Duodenal mucosa (tissue), 2 donors: Measurements from ENCODE around the gene MYO3B.
A peak's percentile ranks its signal among the peaks of the same experiment; 100 is the strongest.

Source experiments
- H3K27ac ChIP-seq: one replicate; pipeline ENCODE4 v1.7.0; 2013; ENCODE audit warnings: low read depth, low read length
- H3K27me3 ChIP-seq, 2 donors: one replicate each; pipeline ENCODE4 v1.7.0; 2013; ENCODE audit warnings: low read length in 2 of 2, control low read depth in 1 of 2; ENCODE audit not compliant: insufficient read depth in 2 of 2, control insufficient read depth in 1 of 2
- H3K36me3 ChIP-seq, 2 donors: one replicate each; pipeline ENCODE4 v1.7.0; 2013; ENCODE audit warnings: low read length in 2 of 2, control low read depth in 1 of 2; ENCODE audit not compliant: insufficient read depth in 2 of 2, control insufficient read depth in 1 of 2
- H3K4me1 ChIP-seq, 2 donors: one replicate each; pipeline ENCODE4 v1.7.0; 2013; ENCODE audit warnings: low read length in 2 of 2, control low read depth in 1 of 2; ENCODE audit not compliant: insufficient read depth in 2 of 2, control insufficient read depth in 1 of 2
- H3K4me3 ChIP-seq, 2 donors: one replicate each; pipeline ENCODE4 v1.7.0; 2013; ENCODE audit warnings: low read length in 2 of 2, low read depth in 1 of 2
- H3K9ac ChIP-seq, 2 donors: one replicate each; pipeline ENCODE4 v1.7.0; 2013; ENCODE audit warnings: low read length in 2 of 2, low read depth in 1 of 2
- H3K9me3 ChIP-seq, 2 donors: one replicate each; pipeline ENCODE4 v1.7.0; 2013; ENCODE audit warnings: low read length in 2 of 2, control low read depth in 1 of 2; ENCODE audit not compliant: control insufficient read depth in 1 of 2

Gene MYO3B

DNA sequence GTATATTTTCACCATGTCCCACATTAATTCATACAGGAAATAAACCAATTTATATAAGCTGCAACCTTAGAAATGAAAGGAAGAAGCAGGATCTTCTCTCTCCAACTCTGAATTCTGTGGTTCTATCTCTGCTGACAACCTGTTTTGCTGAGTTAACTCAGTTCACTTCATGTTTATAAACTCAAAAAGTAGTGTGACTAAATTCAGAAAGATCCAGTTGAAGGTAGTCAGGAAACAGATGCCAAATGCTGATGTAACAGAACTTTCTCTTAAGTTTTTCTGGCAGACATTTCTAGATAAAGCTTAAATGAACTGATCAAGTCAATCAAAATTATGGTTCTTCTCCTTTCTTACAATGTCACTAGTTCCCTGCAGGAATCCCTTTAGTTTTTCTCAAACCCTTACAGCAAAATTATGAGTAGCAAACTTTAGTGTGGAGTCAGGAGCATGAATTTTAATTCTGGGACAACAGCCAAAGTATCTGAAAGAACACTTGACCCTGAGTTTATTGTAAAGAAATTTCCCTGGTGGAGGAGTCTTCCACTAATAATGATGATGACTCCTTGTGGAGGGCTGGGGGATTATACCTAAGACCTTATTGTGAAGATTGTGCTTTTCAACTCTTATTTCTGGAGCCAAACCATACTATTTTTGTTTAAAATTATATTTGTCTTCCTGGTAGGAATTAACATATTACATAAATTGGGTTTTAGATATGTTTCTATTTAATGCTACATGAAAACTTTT lies 216.9 kb downstream of the MYO3B start:
- Histone ChIP-seq H3K9ac (no peak overlapping the region), H3K36me3 (no peaks in the 10 kb centered on the region), H3K4me1 (no peaks in the 10 kb centered on the region), H3K4me3 (no peak overlapping the region), H3K27ac (no peak overlapping the region), H3K27me3 (peaks cover 6 to 8% of the 10 kb centered on the region in 2 donors), H3K9me3 (no peaks in the 10 kb centered on the region)

DNA sequence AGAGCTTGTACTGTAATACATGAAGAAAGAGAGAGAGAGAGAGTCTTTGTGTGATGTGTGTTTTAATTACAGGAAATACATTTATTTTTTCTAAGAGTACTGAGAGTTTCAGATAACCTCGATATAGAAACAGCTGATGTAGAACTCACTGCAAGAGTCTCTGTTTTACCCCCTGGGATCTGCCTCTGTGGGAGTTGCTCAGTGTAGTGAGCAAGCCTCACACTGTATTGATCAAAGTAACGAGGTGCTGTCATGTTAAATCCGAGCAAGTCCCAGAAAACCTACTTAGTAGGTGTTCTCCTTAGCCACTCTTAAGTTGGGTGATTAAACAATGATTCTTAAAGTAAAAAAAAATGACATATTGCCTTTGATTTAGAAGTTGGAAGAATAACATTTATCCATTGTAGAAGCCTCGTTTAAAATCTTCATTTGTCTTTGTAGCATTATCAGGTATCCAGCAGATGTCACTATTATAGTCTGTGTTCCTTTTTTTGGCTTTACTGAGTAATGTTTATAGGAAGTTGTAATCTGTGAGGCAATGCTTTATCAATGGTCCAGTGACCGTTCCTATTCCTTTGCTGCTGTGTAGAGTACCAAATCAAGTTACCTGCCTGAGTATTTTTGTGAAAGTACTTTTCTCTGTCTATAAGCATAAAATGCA lies 219.0 kb downstream of the MYO3B start:
- Histone ChIP-seq H3K9ac (no peak overlapping the region), H3K9me3 (no peaks in the 10 kb centered on the region), H3K4me3 (no peak overlapping the region), H3K4me1 (no peaks in the 10 kb centered on the region), H3K27me3 (peaks cover 6 to 8% of the 10 kb centered on the region in 2 donors), H3K27ac (no peak overlapping the region), H3K36me3 (no peaks in the 10 kb centered on the region)

DNA sequence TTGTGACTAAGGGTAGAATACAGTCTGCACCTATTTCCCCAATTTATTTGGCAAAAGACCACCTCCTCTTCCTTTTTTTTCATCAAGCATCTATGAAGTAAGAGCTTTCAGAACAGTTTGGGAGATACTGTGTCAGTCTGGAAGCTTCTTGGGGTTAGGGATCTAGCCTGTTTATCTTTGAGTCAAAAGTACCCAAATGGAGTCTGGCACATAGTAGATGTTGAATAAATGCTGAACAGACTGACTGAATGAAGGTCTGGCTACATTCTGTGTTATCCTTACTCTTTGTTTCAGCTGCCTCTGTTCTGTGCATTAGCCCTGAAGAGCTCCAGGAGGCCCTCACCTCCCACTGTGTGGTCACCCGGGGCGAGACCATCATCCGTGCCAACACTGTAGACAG lies 223.2 kb downstream of the MYO3B start:
- peaks cover 4% of the 10 kb centered on the region in 2 donors for H3K27me3 ChIP-seq
- no peaks in the 10 kb centered on the region for H3K36me3 ChIP-seq
- no peak overlapping the region for H3K4me3 ChIP-seq
- no peak overlapping the region for H3K27ac ChIP-seq
- H3K4me1 ChIP-seq = no peaks in the 10 kb centered on the region
- no peaks in the 10 kb centered on the region for H3K9me3 ChIP-seq
- no peak overlapping the region for H3K9ac ChIP-seq

DNA sequence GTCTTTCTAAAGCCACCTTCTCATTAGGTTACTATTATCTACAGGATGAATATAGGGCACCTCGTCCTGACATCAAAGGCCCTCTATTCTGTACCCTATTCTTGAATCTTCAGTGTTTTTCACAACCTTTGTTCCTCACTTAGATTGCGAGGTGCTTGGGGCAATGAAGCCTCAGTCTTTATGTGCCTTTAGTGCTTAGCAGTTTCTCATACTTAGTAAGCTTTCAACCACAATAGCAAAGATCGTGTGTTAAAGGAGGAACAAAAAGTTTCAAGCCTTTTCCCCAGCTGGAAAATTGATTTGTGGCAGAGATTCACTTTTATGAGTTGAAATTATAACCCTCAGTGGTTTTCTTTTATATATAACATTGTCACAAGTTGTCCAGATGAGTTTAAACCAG lies 226.9 kb downstream of the MYO3B start:
- Histone ChIP-seq H3K4me3 (no peak overlapping the region), H3K4me1 (no peaks in the 10 kb centered on the region), H3K36me3 (no peaks in the 10 kb centered on the region), H3K27me3 (peaks cover 5 to 7% of the 10 kb centered on the region in 2 donors), H3K9ac (no peak overlapping the region), H3K27ac (no peak overlapping the region), H3K9me3 (no peaks in the 10 kb centered on the region)

DNA sequence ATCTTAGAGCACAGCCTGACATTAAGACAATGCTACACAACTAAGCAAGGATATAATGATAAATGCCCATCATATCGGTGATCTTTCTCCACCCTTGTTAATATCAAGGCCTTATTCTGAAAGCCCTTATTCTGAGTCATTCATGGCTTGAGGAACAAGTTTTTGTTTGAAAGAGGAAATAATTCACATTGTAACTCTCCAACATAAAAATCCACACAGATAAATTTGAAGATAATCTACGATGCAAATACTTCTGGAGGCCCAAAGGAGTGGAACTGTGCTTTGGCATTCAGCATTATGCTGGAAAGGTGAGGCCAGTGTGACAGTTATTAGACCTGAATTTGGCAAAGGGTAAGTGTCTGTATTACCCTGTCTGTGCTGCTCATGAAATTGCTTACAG lies 227.4 kb downstream of the MYO3B start:
- peaks cover 5 to 7% of the 10 kb centered on the region in 2 donors for H3K27me3 ChIP-seq
- H3K36me3 ChIP-seq = no peaks in the 10 kb centered on the region
- no peak overlapping the region for H3K4me3 ChIP-seq
- no peak overlapping the region for H3K9ac ChIP-seq
- no peaks in the 10 kb centered on the region for H3K9me3 ChIP-seq
- H3K27ac ChIP-seq = no peak overlapping the region
- no peaks in the 10 kb centered on the region for H3K4me1 ChIP-seq

DNA sequence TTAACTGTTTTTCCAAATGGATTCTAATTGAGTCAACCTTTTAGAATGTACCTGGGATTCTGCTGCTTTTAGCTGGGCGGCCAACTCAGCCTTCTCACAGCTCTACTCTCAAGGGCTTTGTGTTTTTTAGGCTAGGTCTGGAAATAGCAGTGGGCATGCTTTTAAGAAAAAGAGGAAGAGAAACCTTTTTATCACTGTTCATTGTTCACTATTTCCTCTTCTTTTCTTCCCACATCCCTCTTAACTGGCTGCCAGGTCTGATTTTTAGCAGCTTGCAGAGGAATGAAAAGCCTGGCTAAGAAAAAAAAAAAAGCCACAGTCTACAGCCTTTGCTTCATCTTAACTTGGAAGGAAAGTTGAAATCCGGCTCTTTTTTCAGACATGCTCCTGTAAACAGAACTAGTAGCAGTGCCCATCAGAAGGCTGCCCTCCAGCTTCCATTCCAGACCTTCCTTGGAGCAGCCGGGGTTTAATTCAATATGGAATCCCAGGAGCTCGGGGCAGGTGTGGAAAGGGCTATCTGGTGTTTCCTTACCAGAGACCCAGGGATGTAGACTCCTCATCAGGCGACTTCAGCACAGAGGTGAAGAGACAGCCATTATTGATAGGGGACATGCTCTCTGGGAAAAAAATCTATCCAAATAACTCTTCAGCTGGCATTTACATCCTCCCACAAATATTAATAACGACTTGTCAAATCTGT lies 230.7 kb downstream of the MYO3B start:
- Histone ChIP-seq H3K36me3 (no peaks in the 10 kb centered on the region), H3K27ac (no peak overlapping the region), H3K4me3 (no peak overlapping the region), H3K9ac (no peak overlapping the region), H3K9me3 (no peaks in the 10 kb centered on the region), H3K27me3 (peaks cover 3 to 5% of the 10 kb centered on the region in 2 donors), H3K4me1 (no peaks in the 10 kb centered on the region)

DNA sequence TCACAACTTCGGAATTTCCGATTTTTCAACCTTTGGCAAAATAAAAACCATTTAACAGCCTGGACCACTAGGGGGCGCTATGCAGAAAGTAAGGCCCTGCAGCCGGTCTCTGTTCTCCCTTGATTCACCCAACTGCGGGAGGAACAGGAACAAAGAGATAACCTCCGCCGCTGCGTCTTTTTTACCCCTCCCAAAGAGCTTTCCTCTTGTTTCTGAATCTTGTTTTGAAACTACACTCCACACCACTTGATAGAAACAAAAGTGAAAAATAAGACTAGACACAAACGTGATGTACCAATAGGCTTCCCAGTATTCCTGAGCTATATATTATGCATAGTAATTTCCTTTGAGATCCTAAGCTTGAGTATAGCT lies 231.2 kb downstream of the MYO3B start:
- Histone ChIP-seq H3K36me3 (no peaks in the 10 kb centered on the region), H3K27ac (no peak overlapping the region), H3K27me3 (peaks cover 3 to 5% of the 10 kb centered on the region in 2 donors), H3K4me3 (peak overlapping the region in 1 of 2 donors; percentile 37), H3K9ac (no peak overlapping the region), H3K4me1 (no peaks in the 10 kb centered on the region), H3K9me3 (no peaks in the 10 kb centered on the region)

DNA sequence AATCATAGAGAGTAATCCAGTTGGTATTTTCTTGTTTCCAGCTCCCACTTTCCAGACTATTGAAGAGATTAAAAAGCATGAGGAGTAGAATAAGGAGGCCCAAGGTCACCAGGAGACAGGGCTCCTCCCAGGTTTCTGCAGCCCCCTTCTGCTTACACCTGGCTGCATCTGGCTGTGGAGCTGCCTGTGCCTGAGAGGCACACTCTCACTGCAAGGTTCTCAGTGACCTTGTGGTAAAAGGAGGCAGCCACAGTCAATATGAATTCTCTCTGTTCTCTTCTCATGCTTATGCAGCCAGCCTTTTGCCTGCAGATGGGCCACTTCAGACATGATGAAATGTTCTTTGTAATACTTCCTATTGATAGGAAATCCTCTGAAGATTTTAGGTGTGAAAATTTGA lies 233.7 kb downstream of the MYO3B start:
- H3K36me3 ChIP-seq = no peaks in the 10 kb centered on the region
- H3K27ac ChIP-seq = no peak overlapping the region
- H3K9ac ChIP-seq = no peak overlapping the region
- H3K9me3 ChIP-seq = no peaks in the 10 kb centered on the region
- no peak overlapping the region for H3K4me3 ChIP-seq
- H3K27me3 ChIP-seq = peaks cover 3 to 5% of the 10 kb centered on the region in 2 donors
- no peaks in the 10 kb centered on the region for H3K4me1 ChIP-seq

DNA sequence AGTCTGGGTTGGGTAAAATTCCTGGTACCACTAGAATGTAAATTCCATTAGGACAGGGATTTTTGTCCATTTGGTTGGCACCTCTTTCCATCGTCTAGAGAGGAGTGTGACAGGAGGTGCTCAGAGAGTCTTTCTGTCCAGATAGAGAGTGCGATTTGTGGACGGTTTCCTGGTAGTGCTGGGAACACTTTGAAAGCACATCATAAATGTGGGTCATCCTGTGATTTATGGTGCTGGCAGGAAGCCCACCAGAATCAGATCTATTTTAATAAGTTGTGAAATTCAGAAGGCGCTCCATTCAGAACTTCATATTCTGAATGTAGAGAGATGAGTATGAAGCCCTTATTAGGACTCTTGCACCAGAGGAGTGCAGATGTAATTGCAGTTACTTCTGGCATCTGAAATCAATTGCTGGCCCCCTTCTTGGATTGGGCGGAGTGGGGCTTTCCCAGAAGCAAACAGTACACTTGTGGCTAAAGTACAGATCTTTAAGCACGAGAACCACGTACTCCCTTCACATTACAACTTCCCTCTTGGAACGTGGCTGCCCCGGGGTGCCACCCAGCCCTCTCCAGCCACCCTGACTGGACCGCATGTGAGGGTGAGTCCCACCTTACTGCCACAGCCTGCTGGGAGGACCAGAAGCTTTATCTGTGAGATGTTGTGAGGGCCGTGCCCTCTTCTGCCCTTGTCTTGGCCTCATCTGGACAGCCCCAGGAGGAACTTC lies 243.2 kb downstream of the MYO3B start:
- no peak overlapping the region for H3K27ac ChIP-seq
- H3K9ac ChIP-seq = no peak overlapping the region
- peaks cover 0 to 14% of the 10 kb centered on the region in 2 donors for H3K4me1 ChIP-seq
- no peaks in the 10 kb centered on the region for H3K36me3 ChIP-seq
- H3K9me3 ChIP-seq = no peaks in the 10 kb centered on the region
- H3K27me3 ChIP-seq = no peaks in the 10 kb centered on the region
- H3K4me3 ChIP-seq = no peak overlapping the region

DNA sequence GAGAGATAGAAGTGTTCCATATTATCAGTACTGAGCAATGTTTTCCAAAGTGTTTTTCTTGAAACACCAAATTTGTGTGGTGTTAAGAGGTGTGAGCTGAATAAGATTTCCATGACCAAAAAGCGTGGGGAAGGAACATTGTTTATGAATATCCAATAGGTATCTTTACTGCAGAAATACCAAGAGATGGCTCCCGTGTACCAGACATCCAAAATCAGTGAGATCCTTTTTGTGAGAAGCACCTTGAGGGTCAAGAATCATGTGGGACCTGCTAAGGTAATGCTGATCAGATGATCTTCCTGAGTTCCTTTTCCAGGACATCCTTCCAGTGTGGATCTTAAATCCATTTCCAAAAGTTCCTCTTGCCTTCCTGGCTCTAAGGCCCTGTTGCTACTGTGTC lies 246.0 kb downstream of the MYO3B start:
- peaks cover 0 to 14% of the 10 kb centered on the region in 2 donors for H3K4me1 ChIP-seq
- no peaks in the 10 kb centered on the region for H3K9me3 ChIP-seq
- no peak overlapping the region for H3K27ac ChIP-seq
- no peaks in the 10 kb centered on the region for H3K36me3 ChIP-seq
- no peak overlapping the region for H3K9ac ChIP-seq
- H3K27me3 ChIP-seq = peaks cover 0 to 6% of the 10 kb centered on the region in 2 donors
- H3K4me3 ChIP-seq = no peak overlapping the region
